Measurements from ENCODE around the gene IL32. TPM values are rescaled to one million over a fixed set of nuclear protein-coding genes. Genes with fewer than 3 reads are reported as not detected.

Gene IL32
- total RNA-seq (2022): 81.8 and 89.0 TPM in 2 replicates
- percentile 52 among the genes with signal in this experiment for Bru-seq, nascent RNA
- BruChase-seq, experiment 1, labeled RNA remaining after a 6-hour chase: percentile 74 among the genes with signal in this experiment
- BruChase-seq, experiment 2, labeled RNA remaining after a 2-hour chase: percentile 59 among the genes with signal in this experiment
- long read RNA-seq, transcript IL32-202 (7 exons, 1,105 nt): major isoform, 40 of 152 reads
- long read RNA-seq, transcript IL32-212 (6 exons, 1,198 nt): minor isoform, 12 of 152 reads
- long read RNA-seq, transcript IL32-206 (7 exons, 920 nt): minor isoform, 15 of 152 reads
- long read RNA-seq, transcript IL32-211 (7 exons, 1,272 nt): minor isoform, 32 of 152 reads
- long read RNA-seq, partial matches to known transcripts: 2 of 152 reads
- long read RNA-seq, other reads (novel, unspliced or antisense): 14 of 152 reads

DNA sequence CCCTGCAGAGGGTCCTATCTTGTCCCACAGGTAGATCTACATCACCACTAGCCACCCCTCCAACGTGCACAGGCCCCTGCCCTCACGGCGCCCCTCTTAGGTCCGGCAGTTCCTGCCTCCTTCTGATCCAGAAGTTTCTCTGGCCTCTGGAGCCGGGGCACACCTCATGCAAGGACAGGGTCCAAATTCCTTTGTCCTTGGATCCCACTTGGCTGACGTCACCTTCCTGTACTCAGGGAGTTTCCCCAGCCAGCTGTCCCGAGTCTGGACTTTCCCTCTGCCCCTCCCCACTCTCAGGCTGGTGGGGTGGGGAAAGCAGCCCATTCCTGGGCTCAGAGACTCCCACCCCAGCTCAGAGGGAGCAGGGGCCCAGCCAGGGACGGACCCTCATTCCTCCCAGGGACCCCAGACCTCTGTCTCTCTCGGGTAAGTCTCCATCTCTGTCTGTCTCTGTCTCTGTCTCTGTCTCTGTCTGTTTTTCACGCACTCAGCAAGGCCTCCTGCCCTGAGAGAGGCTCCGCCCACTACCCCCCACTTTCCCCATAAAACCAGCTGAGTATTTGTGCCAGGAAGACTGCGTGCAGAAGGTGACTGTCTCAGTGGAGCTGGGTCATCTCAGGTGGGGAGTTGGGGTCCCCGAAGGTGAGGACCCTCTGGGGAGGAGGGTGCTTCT, at the start of gene IL32:
IL32 (plus strand) TSS at position 572 of the 673 bp plus-strand sequence. CDS start 172 bp downstream, outside the sequence.
- no TSS peak for BruUV-seq (replicated peaks)
- peaks cover 2% of the 10 kb centered on the region for H3K9me3 Mint-ChIP-seq (ENCODE audit: low read depth, unreplicated experiment)
- TF ChIP-seq, protein P1, sequence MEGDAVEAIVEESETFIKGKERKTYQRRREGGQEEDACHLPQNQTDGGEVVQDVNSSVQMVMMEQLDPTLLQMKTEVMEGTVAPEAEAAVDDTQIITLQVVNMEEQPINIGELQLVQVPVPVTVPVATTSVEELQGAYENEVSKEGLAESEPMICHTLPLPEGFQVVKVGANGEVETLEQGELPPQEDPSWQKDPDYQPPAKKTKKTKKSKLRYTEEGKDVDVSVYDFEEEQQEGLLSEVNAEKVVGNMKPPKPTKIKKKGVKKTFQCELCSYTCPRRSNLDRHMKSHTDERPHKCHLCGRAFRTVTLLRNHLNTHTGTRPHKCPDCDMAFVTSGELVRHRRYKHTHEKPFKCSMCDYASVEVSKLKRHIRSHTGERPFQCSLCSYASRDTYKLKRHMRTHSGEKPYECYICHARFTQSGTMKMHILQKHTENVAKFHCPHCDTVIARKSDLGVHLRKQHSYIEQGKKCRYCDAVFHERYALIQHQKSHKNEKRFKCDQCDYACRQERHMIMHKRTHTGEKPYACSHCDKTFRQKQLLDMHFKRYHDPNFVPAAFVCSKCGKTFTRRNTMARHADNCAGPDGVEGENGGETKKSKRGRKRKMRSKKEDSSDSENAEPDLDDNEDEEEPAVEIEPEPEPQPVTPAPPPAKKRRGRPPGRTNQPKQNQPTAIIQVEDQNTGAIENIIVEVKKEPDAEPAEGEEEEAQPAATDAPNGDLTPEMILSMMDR (IDR thresholded peaks at IDR 0.05; ENCODE audit: unreplicated experiment): no peak
- peak within 1 kb of the TSS; percentile 77 for H3K27ac Mint-ChIP-seq (ENCODE audit: unreplicated experiment)
- intact Hi-C loops (cut with micrococcal nuclease; ENCODE audit: unreplicated experiment): loop anchor here (2.0 kb wide), 1 partner anchor 42 kb away; no protein-coding TSS in a partner anchor
- H3K4me1 Mint-ChIP-seq (ENCODE audit: low read depth, unreplicated experiment): peaks cover 22% of the 10 kb centered on the region
- H3K27me3 Mint-ChIP-seq (ENCODE audit: unreplicated experiment): no peaks in the 10 kb centered on the region
- peaks cover 16% of the 10 kb centered on the region for H3K36me3 Mint-ChIP-seq (ENCODE audit: insufficient read depth, unreplicated experiment)
- DNase-seq: peak; percentile 80
- H3K4me3 Mint-ChIP-seq (ENCODE audit: low read depth, unreplicated experiment): peak within 1 kb of the TSS; percentile 72
- CTCF ChIA-PET: interaction anchor here (1.0 to 1.3 kb wide), 3 partner anchors 10 to 34 kb away, joined by 4 read pairs; no protein-coding TSS in a partner anchor

- Mint-ChIP-seq H3K27me3 (ENCODE audit: unreplicated experiment) (no peaks in the 10 kb centered on the region), H3K9me3 (ENCODE audit: low read depth, unreplicated experiment) (no peaks in the 10 kb centered on the region), H3K4me3 (ENCODE audit: low read depth, unreplicated experiment) (no peak overlapping the region), H3K27ac (ENCODE audit: unreplicated experiment) (no peak overlapping the region), H3K36me3 (ENCODE audit: insufficient read depth, unreplicated experiment) (peaks cover 57% of the 10 kb centered on the region), H3K4me1 (ENCODE audit: low read depth, unreplicated experiment) (peaks cover 48% of the 10 kb centered on the region)
- intact Hi-C loops (cut with micrococcal nuclease; ENCODE audit: unreplicated experiment): no loop called here
- TF ChIP-seq, protein P1 (IDR thresholded peaks at IDR 0.05; ENCODE audit: unreplicated experiment): no peak
- no peak for DNase-seq
- CTCF ChIA-PET: no interaction called here
- no TSS peak for BruUV-seq (replicated peaks)
Observed at GRCh38 chr16:3015865-3016521, 49.4 kb upstream of the IL32 start.

DNA sequence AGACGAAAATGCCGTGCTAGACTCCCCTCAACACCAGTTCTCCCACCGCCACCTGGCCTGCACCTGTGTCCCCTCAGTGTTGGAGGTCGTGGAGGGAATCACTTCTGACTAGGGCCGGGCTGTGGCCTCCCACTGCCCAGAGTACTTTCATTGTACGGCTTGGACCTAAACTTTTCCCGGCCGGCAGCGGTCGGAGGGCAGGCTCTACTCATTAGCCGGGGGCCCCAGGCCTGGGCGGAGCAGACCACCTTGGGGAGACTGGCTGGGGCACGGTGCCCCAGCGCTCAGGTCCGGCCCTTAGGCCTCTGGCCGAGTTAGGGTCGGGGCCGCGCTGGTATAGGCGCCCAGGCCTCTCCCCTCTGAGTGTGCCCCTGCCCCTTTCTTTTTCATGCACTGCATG, 48.1 kb upstream of the IL32 start:
- no peak for DNase-seq
- H3K9me3 Mint-ChIP-seq (ENCODE audit: low read depth, unreplicated experiment): no peaks in the 10 kb centered on the region
- BruUV-seq (replicated peaks): no TSS peak
- H3K27ac Mint-ChIP-seq (ENCODE audit: unreplicated experiment): no peak overlapping the region
- TF ChIP-seq, protein P1 (IDR thresholded peaks at IDR 0.05; ENCODE audit: unreplicated experiment): no peak
- H3K27me3 Mint-ChIP-seq (ENCODE audit: unreplicated experiment): no peaks in the 10 kb centered on the region
- H3K4me3 Mint-ChIP-seq (ENCODE audit: low read depth, unreplicated experiment): no peak overlapping the region
- H3K4me1 Mint-ChIP-seq (ENCODE audit: low read depth, unreplicated experiment): peaks cover 43% of the 10 kb centered on the region
- intact Hi-C loops (cut with micrococcal nuclease; ENCODE audit: unreplicated experiment): no loop called here
- peaks cover 57% of the 10 kb centered on the region for H3K36me3 Mint-ChIP-seq (ENCODE audit: insufficient read depth, unreplicated experiment)
- CTCF ChIA-PET: interaction anchor here (0.7 kb wide), 1 partner anchor 33 kb away, joined by 6 read pairs; no protein-coding TSS in a partner anchor

- peak within 1 kb of the TSS; percentile 61 for H3K4me3 Mint-ChIP-seq (ENCODE audit: low read depth, unreplicated experiment)
Observed at GRCh38 chr16:3017794-3018506, 47.5 kb upstream of the IL32 start, which contains the start of gene CLDN6. Gene CLDN6, minus strand, starts transcription at chr16:3018183. Its CDS starts 2,162 bp downstream, at chr16:3016021.

More at GRCh38 chr16:3017794-3018506, 47.5 kb upstream of the IL32 start, which contains the start of gene CLDN6:
- no TSS peak for BruUV-seq (replicated peaks)
- no peak within 1 kb of the TSS for H3K27ac Mint-ChIP-seq (ENCODE audit: unreplicated experiment)
- peak; percentile 63 for DNase-seq
- CTCF ChIA-PET: interaction anchor here (0.7 to 7.8 kb wide), 2 partner anchors 11 to 32 kb away, joined by 6 to 126 read pairs; no protein-coding TSS in a partner anchor
- TF ChIP-seq, protein P1 (IDR thresholded peaks at IDR 0.05; ENCODE audit: unreplicated experiment): peak; percentile 45
- intact Hi-C loops (cut with micrococcal nuclease; ENCODE audit: unreplicated experiment): no loop called here
- H3K4me1 Mint-ChIP-seq (ENCODE audit: low read depth, unreplicated experiment): peaks cover 43% of the 10 kb centered on the region
- H3K36me3 Mint-ChIP-seq (ENCODE audit: insufficient read depth, unreplicated experiment): peaks cover 57% of the 10 kb centered on the region
- no peaks in the 10 kb centered on the region for H3K27me3 Mint-ChIP-seq (ENCODE audit: unreplicated experiment)
- H3K9me3 Mint-ChIP-seq (ENCODE audit: low read depth, unreplicated experiment): no peaks in the 10 kb centered on the region

All from Calu3 (cell line).